Measurements from ENCODE around the gene MAML3.

Gene MAML3

DNA sequence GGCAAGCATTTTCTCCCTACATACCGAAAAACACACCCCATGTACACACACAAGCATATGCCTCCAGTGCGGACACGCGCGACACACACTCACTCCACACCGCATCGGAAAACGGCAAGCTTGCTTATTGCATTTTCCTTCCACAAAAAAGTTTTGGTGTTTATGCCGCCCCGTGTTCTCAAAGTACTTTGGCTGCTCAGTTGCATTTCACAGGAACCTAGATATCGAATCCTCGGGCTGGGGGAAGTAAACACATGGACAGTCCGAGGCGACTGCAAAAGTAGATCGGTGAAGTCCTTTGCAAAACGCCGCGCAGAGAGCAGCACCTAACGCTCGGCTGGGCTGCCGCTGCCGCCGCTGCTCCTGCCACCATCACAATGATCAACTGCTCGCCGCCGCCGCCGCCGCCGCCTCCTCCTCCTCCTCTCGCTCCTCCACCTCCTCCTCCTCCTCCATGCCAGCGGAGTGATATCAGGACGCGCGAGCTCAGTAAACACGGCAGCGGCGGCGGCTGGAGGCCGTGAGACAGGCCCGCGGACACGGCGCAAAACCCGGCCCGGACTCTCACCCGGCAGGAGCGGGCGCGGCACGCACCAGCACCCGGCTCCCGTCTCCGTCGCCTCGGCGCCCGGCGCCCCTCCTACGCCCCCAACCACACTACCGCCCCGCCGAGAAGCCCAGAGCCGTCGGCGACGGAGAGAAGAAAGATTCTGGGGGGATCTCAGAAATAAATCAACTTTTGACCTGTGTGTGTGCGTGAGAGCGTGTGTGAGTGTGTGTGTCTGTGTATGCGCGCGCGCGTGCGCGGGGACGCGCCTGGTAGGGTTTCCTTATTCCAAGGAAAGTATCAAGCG lies at the start of gene MAML3:
TSS of gene MAML3 (minus strand) at position 467 of the 854 bp plus-strand sequence. CDS start 857 bp downstream, outside the sequence.
- peak; percentile 79 for DNase-seq (ENCODE audit: low read depth, low spot score)
- TF ChIP-seq CTCF (IDR thresholded peaks at IDR 0.05; ENCODE audit: insufficient read depth, low read length, missing control alignments), result no peak
- H3K4me3 ChIP-seq (ENCODE audit: low read depth, low read length), result peak within 1 kb of the TSS; percentile 79
- CTCF ChIA-PET, result interaction anchor here (0.9 to 2.9 kb wide), 9 partner anchors 72 to 111 kb away, joined by 3 to 11 read pairs (median 3); no protein-coding TSS in a partner anchor
- POLR2A ChIA-PET, result interaction anchor here (0.6 to 1.4 kb wide), 4 partner anchors 8 to 99 kb away, joined by 3 to 4 read pairs (median 4); no protein-coding TSS in a partner anchor

DNA sequence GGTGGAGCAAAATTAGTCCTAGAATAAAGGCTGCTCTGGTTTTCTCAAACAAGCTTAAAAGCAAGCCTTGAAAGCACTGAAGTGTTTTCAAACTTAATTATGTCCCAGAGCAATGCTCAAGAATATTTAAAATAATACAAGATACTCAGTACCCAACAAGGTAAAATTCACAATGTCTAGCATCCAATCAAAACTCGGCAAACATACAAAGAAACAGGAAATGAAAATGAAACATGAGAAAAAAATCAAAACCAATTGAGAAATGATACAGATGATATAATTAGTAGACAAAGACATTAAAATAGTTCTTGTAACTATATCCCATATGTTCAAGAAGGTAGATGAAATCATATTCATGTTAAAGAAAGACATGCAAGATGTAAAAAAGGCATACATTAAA lies 45.0 kb upstream of the MAML3 start:
- no peak for DNase-seq (ENCODE audit: low read depth, low spot score)
- ChIA-PET CTCF (no interaction called here), POLR2A (no interaction called here)
- no peak overlapping the region for H3K4me3 ChIP-seq (ENCODE audit: low read depth, low read length)
- no peak for TF ChIP-seq CTCF (IDR thresholded peaks at IDR 0.05; ENCODE audit: insufficient read depth, low read length, missing control alignments)

DNA sequence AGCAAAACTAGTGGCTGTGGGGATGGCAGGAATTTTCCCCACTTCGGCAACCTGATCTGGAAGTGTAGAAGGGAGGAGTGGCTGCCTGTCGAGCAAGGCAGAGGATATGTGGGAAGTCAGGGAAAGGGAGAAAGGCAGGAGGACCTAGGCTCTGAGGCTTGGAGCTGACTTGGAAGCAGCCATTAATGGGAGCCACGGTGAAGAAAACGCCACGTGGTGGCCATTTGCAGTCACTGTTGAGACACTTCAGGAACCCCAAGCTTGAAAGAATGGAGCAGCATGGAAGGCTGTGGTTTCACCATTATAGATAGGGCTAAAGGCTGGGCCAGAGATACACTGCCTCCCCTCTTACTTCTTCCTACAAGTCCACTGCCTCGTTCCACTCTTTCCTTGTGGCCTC lies 41.8 kb upstream of the MAML3 start:
- no peak overlapping the region for H3K4me3 ChIP-seq (ENCODE audit: low read depth, low read length)
- POLR2A ChIA-PET, result no interaction called here
- no peak for TF ChIP-seq CTCF (IDR thresholded peaks at IDR 0.05; ENCODE audit: insufficient read depth, low read length, missing control alignments)
- CTCF ChIA-PET, result interaction anchor here (1.3 kb wide), 1 partner anchor 68 kb away, joined by 3 read pairs; no protein-coding TSS in a partner anchor
- no peak for DNase-seq (ENCODE audit: low read depth, low spot score)

DNA sequence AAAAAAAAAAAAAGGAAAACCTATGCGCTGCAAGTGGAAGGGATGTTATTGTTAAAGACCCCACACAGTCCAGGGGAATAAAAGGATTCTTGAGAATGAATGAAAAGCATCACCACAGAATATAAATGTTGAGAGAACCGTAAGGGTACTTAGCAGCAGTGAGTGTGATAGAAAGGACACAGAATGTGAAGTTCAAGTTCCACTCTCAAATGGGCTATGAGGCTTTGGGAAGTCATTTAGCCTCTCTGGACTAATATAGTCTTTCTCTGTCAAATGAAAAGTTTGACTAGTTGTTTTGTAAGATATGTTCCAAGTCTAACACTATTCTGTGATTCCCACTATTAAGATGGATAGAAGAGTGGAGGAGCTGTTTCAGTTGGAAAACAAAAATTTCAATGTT lies 35.8 kb upstream of the MAML3 start:
- no peak for DNase-seq (ENCODE audit: low read depth, low spot score)
- ChIA-PET POLR2A (no interaction called here), CTCF (no interaction called here)
- no peak overlapping the region for H3K4me3 ChIP-seq (ENCODE audit: low read depth, low read length)
- TF ChIP-seq CTCF (IDR thresholded peaks at IDR 0.05; ENCODE audit: insufficient read depth, low read length, missing control alignments), result no peak

DNA sequence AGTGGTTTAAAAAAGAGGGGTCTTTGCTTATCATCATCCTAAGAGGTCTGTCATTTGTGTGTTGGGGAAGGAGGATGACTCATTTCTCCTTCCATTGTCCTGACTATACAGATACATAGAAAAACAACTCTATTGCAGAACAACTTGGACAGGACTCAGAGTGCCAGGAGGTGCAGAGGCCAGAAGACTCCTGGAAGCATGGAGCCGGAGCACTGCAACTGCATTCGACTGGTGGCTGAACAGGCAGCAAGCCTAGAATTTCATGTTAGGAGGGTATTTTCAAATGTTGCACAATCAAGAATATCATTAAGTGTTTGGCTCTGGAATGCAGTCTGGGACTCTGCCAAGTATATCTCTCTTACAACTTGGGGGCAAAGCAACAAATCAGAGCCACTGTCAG lies 35.0 kb upstream of the MAML3 start:
- TF ChIP-seq CTCF (IDR thresholded peaks at IDR 0.05; ENCODE audit: insufficient read depth, low read length, missing control alignments), result no peak
- CTCF ChIA-PET, result interaction anchor here (1.1 kb wide), 1 partner anchor 11 kb away, joined by 3 read pairs; no protein-coding TSS in a partner anchor
- H3K4me3 ChIP-seq (ENCODE audit: low read depth, low read length), result no peak overlapping the region
- POLR2A ChIA-PET, result no interaction called here
- peak; percentile 24 for DNase-seq (ENCODE audit: low read depth, low spot score)

GRCh38 chr4:140187316-140187695 lies 33.3 kb upstream of the MAML3 start:
- no peak for DNase-seq (ENCODE audit: low read depth, low spot score)
- TF ChIP-seq CTCF (IDR thresholded peaks at IDR 0.05; ENCODE audit: insufficient read depth, low read length, missing control alignments), result no peak
- H3K4me3 ChIP-seq (ENCODE audit: low read depth, low read length), result no peak overlapping the region
- ChIA-PET POLR2A (no interaction called here), CTCF (no interaction called here)

All from AG04449 (cell line).